DND-41 (cell line): ENCODE measurements around the gene MYL10.
"Not testable (repeated sequence)": the region's sequence is repeated elsewhere in the genome, so short reads cannot be mapped to it uniquely, and the experiment has no call there.

Experiments
- ATAC-seq: fragments of 200-7000 bp; cut with Tn5 transposase; 3 replicates; pipeline ENCODE4 v1.9.1; 2021; ENCODE audit warnings: low read depth; ENCODE audit not compliant: insufficient read depth
- DNase-seq: peaks from one replicate; pipeline ENCODE4 v3.0.0-alpha.2; 2020
- H2AFZ ChIP-seq: 2 replicates; pipeline ENCODE4 v1.6.0; 2012; ENCODE audit warnings: low read depth, low read length
- H3K27ac ChIP-seq: 2 replicates; pipeline ENCODE4 v1.5.1; 2012; ENCODE audit warnings: low read length, inconsistent platforms
- H3K27me3 ChIP-seq: fragments of 200-600 bp; sonication (generic); 2 replicates; pipeline ENCODE4 v1.6.0; 2012; ENCODE audit warnings: low read length, mild to moderate bottlenecking, inconsistent platforms; ENCODE audit not compliant: insufficient read depth, poor library complexity
- H3K36me3 ChIP-seq: 2 replicates; pipeline ENCODE4 v1.5.1; 2012; ENCODE audit warnings: low read length, inconsistent platforms; ENCODE audit not compliant: insufficient read depth
- H3K4me1 ChIP-seq: 2 replicates; pipeline ENCODE4 v1.5.1; 2012; ENCODE audit warnings: mild to moderate bottlenecking, low read length; ENCODE audit not compliant: insufficient read depth
- H3K4me2 ChIP-seq: 2 replicates; pipeline ENCODE4 v1.6.0; 2012; ENCODE audit warnings: mild to moderate bottlenecking, moderate library complexity, low read length, inconsistent platforms; ENCODE audit not compliant: insufficient read depth
- H3K4me3 ChIP-seq, 2 experiments: fragments of 200-600 bp in 1 of 2; shearing (Covaris generic) in 1 of 2; 2 replicates each; pipeline ENCODE4 v1.5.1; 2012 to 2016; ENCODE audit warnings: inconsistent platforms in 2 of 2, low read length in 2 of 2, mild to moderate bottlenecking in 2 of 2, low read depth in 1 of 2, moderate library complexity in 1 of 2
- H3K79me2 ChIP-seq: 2 replicates; pipeline ENCODE4 v1.6.0; 2012; ENCODE audit warnings: low read length, inconsistent platforms; ENCODE audit not compliant: insufficient read depth
- H3K9ac ChIP-seq: 2 replicates; pipeline ENCODE4 v1.6.0; 2012; ENCODE audit warnings: low read depth, mild to moderate bottlenecking, inconsistent platforms, low read length, moderate library complexity
- H3K9me3 ChIP-seq: 2 replicates; pipeline ENCODE4 v1.5.1; 2012; ENCODE audit warnings: low read length, moderate library complexity, mild to moderate bottlenecking, inconsistent platforms; ENCODE audit not compliant: insufficient read depth, severe bottlenecking
- H4K20me1 ChIP-seq: 2 replicates; pipeline ENCODE4 v1.6.0; 2012; ENCODE audit warnings: low read length; ENCODE audit not compliant: insufficient read depth
- EZH2 ChIP-seq: IDR thresholded peaks from 3 replicates; pipeline ENCODE4 v1.6.1; 2012; ENCODE audit warnings: borderline replicate concordance, low read depth, mild to moderate bottlenecking, moderate library complexity, low read length, inconsistent platforms; ENCODE audit not compliant: severe bottlenecking
- TF ChIP-seq, protein P1 (sequence below): IDR thresholded peaks from 2 replicates; pipeline ENCODE4 v1.5.1; 2012; ENCODE audit warnings: borderline replicate concordance, low read length, moderate library complexity, mild to moderate bottlenecking; ENCODE audit not compliant: poor library complexity, severe bottlenecking; ENCODE audit errors: extremely low read depth

The MYL10 gene

DNA sequence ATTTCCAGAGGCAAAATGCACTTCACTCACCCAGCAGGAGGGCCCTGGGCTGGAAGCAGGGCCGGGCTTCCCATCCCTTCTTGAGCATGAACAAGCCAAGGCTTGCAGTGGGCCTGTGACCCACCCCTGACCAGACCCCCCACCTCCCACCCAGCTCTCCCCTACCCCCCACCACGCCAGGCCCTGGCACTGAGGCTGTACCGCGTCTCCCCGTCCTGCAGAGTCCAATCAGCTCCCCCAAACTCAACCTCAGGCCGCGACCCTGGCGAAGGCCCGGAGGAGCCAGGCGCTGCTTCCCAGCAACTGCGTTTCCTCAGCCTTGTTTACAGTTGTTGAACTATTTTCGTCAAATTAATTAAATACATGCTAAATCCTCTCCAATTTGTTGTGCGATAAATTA, 16.9 kb upstream of the MYL10 start:
- Histone ChIP-seq H2AFZ (no peak overlapping the region), H3K27ac (no peak overlapping the region), H4K20me1 (no peaks in the 10 kb centered on the region), H3K9ac (no peak overlapping the region), H3K4me1 (no peaks in the 10 kb centered on the region), H3K36me3 (no peaks in the 10 kb centered on the region), H3K79me2 (no peaks in the 10 kb centered on the region), H3K4me2 (no peak overlapping the region), H3K9me3 (no peaks in the 10 kb centered on the region), H3K27me3 (no peaks in the 10 kb centered on the region), H3K4me3 (no peak overlapping the region)
- ATAC-seq: no peak
- no peak for TF ChIP-seq EZH2
- TF ChIP-seq, protein P1, sequence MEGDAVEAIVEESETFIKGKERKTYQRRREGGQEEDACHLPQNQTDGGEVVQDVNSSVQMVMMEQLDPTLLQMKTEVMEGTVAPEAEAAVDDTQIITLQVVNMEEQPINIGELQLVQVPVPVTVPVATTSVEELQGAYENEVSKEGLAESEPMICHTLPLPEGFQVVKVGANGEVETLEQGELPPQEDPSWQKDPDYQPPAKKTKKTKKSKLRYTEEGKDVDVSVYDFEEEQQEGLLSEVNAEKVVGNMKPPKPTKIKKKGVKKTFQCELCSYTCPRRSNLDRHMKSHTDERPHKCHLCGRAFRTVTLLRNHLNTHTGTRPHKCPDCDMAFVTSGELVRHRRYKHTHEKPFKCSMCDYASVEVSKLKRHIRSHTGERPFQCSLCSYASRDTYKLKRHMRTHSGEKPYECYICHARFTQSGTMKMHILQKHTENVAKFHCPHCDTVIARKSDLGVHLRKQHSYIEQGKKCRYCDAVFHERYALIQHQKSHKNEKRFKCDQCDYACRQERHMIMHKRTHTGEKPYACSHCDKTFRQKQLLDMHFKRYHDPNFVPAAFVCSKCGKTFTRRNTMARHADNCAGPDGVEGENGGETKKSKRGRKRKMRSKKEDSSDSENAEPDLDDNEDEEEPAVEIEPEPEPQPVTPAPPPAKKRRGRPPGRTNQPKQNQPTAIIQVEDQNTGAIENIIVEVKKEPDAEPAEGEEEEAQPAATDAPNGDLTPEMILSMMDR: no peak
- no peak for DNase-seq

DNA sequence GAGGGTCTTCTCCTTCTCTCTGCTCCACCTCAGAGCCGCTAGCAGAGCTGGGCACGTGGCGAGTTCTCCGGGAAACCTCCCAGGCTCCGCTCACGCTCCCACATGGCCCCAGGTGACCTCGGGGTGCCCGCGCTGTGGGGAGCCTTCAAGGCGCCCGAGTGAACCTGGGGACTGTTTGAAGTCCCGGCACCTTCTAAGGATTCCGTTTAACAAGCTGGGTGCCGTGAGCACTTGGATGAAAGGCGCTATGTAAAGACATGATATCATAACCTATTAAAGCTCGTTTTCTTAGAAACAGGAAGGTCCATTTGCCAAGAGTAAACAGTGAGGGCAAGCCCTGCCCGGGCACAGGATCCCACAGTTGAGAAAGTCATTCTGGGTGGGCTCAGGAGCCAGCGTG, 15.8 kb upstream of the MYL10 start:
- Histone ChIP-seq H3K4me1 (no peaks in the 10 kb centered on the region), H3K4me3 (no peak overlapping the region), H3K9me3 (no peaks in the 10 kb centered on the region), H3K27me3 (no peaks in the 10 kb centered on the region), H3K36me3 (no peaks in the 10 kb centered on the region), H3K79me2 (no peaks in the 10 kb centered on the region), H3K27ac (no peak overlapping the region), H3K4me2 (no peak overlapping the region), H2AFZ (no peak overlapping the region), H4K20me1 (no peaks in the 10 kb centered on the region), H3K9ac (no peak overlapping the region)
- ATAC-seq (no peak), DNase-seq (no peak)
- no peak for TF ChIP-seq EZH2
- TF ChIP-seq, protein P1: no peak

DNA sequence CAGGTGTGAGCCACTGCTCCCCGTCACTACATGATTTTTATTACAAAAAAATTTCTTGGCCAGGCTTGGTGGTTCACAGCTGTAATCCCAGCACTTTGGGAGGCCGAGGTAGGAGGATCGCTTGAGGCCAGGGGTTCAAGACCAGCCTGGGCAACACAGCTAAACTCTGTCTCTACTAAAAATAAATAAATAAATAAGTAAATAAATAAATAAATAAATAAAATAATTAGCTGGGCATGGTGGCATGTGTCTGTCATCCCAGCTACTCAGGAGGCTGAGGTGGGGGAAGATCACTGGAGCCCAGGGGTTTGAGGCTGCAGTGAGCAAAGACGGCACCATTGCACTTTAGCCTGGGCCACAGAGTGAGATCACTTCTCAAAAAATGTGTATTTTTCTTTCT, 10.0 kb upstream of the MYL10 start:
- not testable (repeated sequence) for H3K79me2 ChIP-seq, H3K9me3 ChIP-seq, H3K27ac ChIP-seq, H3K4me1 ChIP-seq, H4K20me1 ChIP-seq, H3K27me3 ChIP-seq, DNase-seq, H3K36me3 ChIP-seq, H2AFZ ChIP-seq, H3K4me3 ChIP-seq, H3K4me2 ChIP-seq, H3K9ac ChIP-seq, ATAC-seq

DNA sequence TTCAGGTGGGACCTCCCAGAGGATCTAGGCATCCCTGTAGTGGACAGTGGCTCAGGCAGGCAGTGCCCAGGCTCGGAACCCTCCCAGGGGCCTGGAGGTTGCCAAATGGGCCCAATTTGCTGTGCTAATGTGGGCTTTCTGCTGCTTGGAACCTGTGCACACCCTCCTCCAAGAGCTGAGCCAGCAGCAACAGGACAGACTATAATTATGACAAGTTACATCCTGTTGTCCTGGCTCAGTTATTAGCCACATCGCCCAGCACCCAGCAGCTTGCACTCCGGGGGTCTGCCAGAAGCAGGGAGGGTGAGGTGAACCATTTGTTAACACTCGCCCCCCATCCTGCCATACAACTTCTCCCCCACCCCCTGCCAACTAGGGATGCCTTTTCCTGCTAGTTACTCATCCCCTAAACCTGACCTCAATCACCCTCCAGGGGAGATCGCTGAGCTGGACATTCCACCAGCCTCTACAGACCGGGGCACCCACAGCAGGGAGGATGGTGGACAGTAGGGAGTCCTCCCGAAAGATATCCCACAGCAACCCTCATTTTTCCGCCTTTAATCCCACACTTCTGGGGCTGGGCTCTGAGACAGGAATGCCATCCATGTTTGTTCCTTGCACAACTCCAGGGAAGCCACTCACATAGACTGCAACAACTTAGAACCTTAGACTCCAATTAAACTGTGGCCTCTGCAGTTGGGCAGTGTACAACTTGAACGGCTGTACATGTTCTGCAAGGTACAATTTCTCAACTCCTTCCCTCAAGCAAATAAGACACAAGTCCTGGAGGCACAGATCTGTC, 7.9 kb upstream of the MYL10 start:
- Histone ChIP-seq H4K20me1 (no peaks in the 10 kb centered on the region), H3K79me2 (no peaks in the 10 kb centered on the region), H3K4me2 (no peak overlapping the region), H3K9me3 (no peaks in the 10 kb centered on the region), H3K9ac (no peak overlapping the region), H3K36me3 (no peaks in the 10 kb centered on the region), H3K27ac (no peak overlapping the region), H3K4me1 (no peaks in the 10 kb centered on the region), H3K4me3 (no peak overlapping the region), H2AFZ (no peak overlapping the region), H3K27me3 (no peaks in the 10 kb centered on the region)
- ATAC-seq (no peak), DNase-seq (no peak)
- TF ChIP-seq EZH2: no peak
- TF ChIP-seq, protein P1: no peak
